Measurements from ENCODE around the gene UTP18.
A peak's percentile ranks its signal among the peaks of the same experiment; 100 is the strongest.

The UTP18 gene

DNA sequence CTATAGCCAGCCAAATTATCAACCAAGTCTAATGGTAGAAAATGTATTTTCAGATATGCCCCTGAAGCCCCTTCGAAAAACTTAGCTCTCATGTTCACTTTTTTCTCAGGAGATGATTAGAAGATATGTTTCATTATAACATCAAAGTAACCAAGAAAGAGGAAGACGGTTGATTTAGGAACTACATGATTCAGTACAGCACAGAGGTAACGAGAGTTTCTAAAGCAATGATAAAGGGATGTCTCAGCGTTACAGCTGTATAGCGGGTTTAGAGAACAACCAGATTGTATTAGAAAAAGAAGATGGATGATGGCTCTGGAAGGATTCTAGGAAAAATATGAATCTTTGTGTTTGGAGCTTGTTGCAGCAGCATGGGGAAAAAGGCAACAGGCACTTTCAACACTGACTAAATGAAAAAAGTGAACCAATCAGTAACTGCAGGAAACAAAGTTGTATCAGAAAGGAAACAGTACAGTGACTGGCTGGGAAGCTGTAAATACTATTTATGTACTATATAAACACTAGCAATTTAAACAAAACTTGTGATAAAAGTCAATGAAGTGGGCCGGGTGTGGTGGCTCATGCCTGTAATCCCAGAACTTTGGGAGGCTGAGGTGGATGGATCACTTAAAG is 22.0 kb upstream of the UTP18 start:
- H3K4me3 ChIP-seq (ENCODE audit: low read length), result no peak overlapping the region
- no peaks in the 10 kb centered on the region for H3K36me3 ChIP-seq (ENCODE audit: control insufficient read depth, low read depth, low read length)
- no peaks in the 10 kb centered on the region for H3K27me3 ChIP-seq (ENCODE audit: control insufficient read depth, insufficient read depth, low read length)
- no peak overlapping the region for H3K9ac ChIP-seq (ENCODE audit: low read length)
- no peaks in the 10 kb centered on the region for H3K4me1 ChIP-seq (ENCODE audit: control insufficient read depth, low read depth, low read length)
- no peak overlapping the region for H3K27ac ChIP-seq (ENCODE audit: low read length)
- no peaks in the 10 kb centered on the region for H3K9me3 ChIP-seq (ENCODE audit: control insufficient read depth, low read depth, low read length)

DNA sequence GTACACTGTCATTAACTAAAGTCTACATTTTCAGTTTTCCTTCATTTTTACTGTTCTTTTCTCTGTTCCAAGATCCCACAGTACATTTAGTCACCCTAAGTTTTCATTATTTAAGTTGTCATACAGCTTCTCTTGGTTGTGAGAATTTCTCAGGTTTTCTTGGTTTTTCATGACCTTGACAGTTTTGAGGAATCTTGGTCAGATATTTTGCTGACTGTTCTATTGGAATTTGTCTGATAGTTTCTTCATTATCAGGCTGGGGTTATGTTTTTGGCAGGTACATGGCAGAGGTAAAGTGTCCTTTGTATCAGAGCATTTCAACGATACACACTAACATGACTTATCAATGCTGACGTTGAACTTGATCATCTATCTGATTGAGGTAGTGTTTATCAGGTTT is 20.1 kb upstream of the UTP18 start:
- H3K27ac ChIP-seq (ENCODE audit: low read length), result no peak overlapping the region
- no peaks in the 10 kb centered on the region for H3K27me3 ChIP-seq (ENCODE audit: control insufficient read depth, insufficient read depth, low read length)
- no peaks in the 10 kb centered on the region for H3K36me3 ChIP-seq (ENCODE audit: control insufficient read depth, low read depth, low read length)
- no peak overlapping the region for H3K4me3 ChIP-seq (ENCODE audit: low read length)
- no peaks in the 10 kb centered on the region for H3K9me3 ChIP-seq (ENCODE audit: control insufficient read depth, low read depth, low read length)
- H3K9ac ChIP-seq (ENCODE audit: low read length), result no peak overlapping the region
- H3K4me1 ChIP-seq (ENCODE audit: control insufficient read depth, low read depth, low read length), result no peaks in the 10 kb centered on the region

DNA sequence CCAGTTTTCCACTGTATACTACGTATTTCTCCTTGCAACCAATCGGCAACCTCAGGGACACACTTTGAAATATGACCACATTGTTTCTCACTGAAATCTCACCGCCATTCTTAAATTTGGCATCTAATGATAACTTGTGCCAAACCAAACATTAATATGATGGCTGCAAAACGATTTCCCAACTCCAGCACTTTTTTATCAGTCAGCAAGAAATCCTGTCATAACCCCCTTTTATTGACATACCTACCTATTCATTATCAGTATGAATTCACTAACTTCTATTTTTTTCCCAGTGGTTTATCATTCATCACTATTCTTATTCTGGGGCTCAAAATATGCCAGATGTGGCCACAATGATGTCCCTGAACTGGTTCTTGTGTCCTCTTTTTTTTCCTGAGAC is 16.3 kb upstream of the UTP18 start:
- no peaks in the 10 kb centered on the region for H3K4me1 ChIP-seq (ENCODE audit: control insufficient read depth, low read depth, low read length)
- no peak overlapping the region for H3K27ac ChIP-seq (ENCODE audit: low read length)
- no peak overlapping the region for H3K9ac ChIP-seq (ENCODE audit: low read length)
- no peak overlapping the region for H3K4me3 ChIP-seq (ENCODE audit: low read length)
- H3K27me3 ChIP-seq (ENCODE audit: control insufficient read depth, insufficient read depth, low read length), result no peaks in the 10 kb centered on the region
- no peaks in the 10 kb centered on the region for H3K9me3 ChIP-seq (ENCODE audit: control insufficient read depth, low read depth, low read length)
- peaks cover 5% of the 10 kb centered on the region for H3K36me3 ChIP-seq (ENCODE audit: control insufficient read depth, low read depth, low read length)

DNA sequence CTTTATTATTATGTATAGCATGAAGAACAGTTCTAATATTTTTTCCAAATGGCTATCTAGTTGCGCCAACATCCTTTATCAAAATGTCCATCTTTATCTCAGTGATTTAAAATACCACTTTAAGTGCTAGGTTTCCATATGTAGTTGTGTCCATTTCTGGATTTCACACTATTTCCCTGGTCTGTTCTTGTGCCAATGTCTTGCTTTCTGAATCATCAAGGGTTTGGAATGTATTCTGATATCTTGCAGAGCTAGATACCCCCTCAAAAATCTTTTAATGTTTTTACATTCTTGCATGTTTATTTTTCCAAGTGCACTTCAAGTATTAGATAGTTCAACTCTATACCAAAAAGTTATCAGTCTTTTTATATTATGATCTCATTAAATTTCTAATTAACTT is 14.8 kb upstream of the UTP18 start:
- Histone ChIP-seq H3K4me1 (ENCODE audit: control insufficient read depth, low read depth, low read length) (no peaks in the 10 kb centered on the region), H3K36me3 (ENCODE audit: control insufficient read depth, low read depth, low read length) (peaks cover 5% of the 10 kb centered on the region), H3K27me3 (ENCODE audit: control insufficient read depth, insufficient read depth, low read length) (no peaks in the 10 kb centered on the region), H3K27ac (ENCODE audit: low read length) (no peak overlapping the region), H3K9me3 (ENCODE audit: control insufficient read depth, low read depth, low read length) (no peaks in the 10 kb centered on the region), H3K9ac (ENCODE audit: low read length) (no peak overlapping the region), H3K4me3 (ENCODE audit: low read length) (no peak overlapping the region)

DNA sequence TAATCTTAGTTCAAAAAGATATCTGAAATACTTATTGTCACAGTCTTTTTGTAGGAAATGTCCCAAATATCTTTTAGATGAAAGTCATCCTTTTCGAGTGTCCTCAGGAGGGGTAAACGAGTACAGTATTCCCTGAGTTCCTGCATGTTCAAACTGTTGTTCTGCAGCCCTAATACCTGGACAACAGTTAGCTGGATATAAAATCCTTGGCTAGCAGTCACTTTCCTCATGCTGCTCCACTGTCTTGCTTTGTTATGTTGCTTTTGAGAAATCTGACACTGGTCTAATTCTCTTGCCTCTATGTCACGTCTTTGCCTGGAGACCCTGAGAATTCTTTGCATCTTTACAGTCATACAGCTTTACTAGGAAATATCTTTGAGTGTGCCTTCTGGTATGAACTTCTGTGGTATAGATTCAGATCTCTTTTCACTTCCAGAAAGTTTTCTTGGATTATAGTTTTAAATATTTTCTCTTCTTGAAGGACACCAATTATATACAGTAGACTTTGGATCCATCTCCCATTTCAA is 10.0 kb upstream of the UTP18 start:
- Histone ChIP-seq H3K27ac (ENCODE audit: low read length) (no peak overlapping the region), H3K9ac (ENCODE audit: low read length) (no peak overlapping the region), H3K4me1 (ENCODE audit: control insufficient read depth, low read depth, low read length) (no peaks in the 10 kb centered on the region), H3K36me3 (ENCODE audit: control insufficient read depth, low read depth, low read length) (peaks cover 25% of the 10 kb centered on the region), H3K4me3 (ENCODE audit: low read length) (no peak overlapping the region), H3K27me3 (ENCODE audit: control insufficient read depth, insufficient read depth, low read length) (no peaks in the 10 kb centered on the region), H3K9me3 (ENCODE audit: control insufficient read depth, low read depth, low read length) (no peaks in the 10 kb centered on the region)

- Histone ChIP-seq H3K36me3 (ENCODE audit: control insufficient read depth, low read depth, low read length) (peaks cover 23% of the 10 kb centered on the region), H3K27me3 (ENCODE audit: control insufficient read depth, insufficient read depth, low read length) (no peaks in the 10 kb centered on the region), H3K27ac (ENCODE audit: low read length) (no peak overlapping the region), H3K4me3 (ENCODE audit: low read length) (no peak overlapping the region), H3K9ac (ENCODE audit: low read length) (no peak overlapping the region), H3K4me1 (ENCODE audit: control insufficient read depth, low read depth, low read length) (no peaks in the 10 kb centered on the region), H3K9me3 (ENCODE audit: control insufficient read depth, low read depth, low read length) (no peaks in the 10 kb centered on the region)
These were observed 9.3 kb upstream of the UTP18 start for GRCh38 chr17:51251010-51251409.

- Histone ChIP-seq H3K36me3 (ENCODE audit: control insufficient read depth, low read depth, low read length) (peaks cover 45% of the 10 kb centered on the region), H3K4me1 (ENCODE audit: control insufficient read depth, low read depth, low read length) (peaks cover 9% of the 10 kb centered on the region), H3K9me3 (ENCODE audit: control insufficient read depth, low read depth, low read length) (no peaks in the 10 kb centered on the region), H3K27me3 (ENCODE audit: control insufficient read depth, insufficient read depth, low read length) (no peaks in the 10 kb centered on the region), H3K4me3 (ENCODE audit: low read length) (no peak overlapping the region), H3K27ac (ENCODE audit: low read length) (no peak overlapping the region), H3K9ac (ENCODE audit: low read length) (no peak overlapping the region)
These were observed 4.7 kb upstream of the UTP18 start for GRCh38 chr17:51255673-51256072.

DNA sequence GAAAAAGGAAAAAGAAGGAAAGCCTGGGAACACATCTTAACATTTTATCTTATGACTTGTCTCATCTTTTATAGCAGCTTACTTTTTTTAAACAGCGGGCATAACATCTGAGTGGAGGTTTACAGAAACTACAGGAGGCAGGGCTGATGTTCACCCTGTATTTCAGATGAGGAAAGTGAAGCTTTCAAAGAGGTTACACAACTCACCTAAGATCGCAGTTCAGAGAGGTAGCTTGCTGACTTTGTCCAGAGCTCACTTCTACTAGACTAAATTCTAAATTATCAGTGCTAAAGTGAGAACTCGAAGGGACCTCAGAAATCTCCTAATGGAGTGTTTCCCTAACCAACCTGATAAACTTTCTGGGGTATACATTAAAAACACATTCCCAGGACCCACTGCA is 4.2 kb upstream of the UTP18 start:
- H3K36me3 ChIP-seq (ENCODE audit: control insufficient read depth, low read depth, low read length), result peaks cover 45% of the 10 kb centered on the region

GRCh38 chr17:51257150-51258081 is 2.9 kb upstream of the UTP18 start:
- peaks cover 14% of the 10 kb centered on the region for H3K4me1 ChIP-seq (ENCODE audit: control insufficient read depth, low read depth, low read length)
- peak overlapping the region; percentile 20 for H3K9ac ChIP-seq (ENCODE audit: low read length)
- H3K36me3 ChIP-seq (ENCODE audit: control insufficient read depth, low read depth, low read length), result peaks cover 41% of the 10 kb centered on the region
- no peaks in the 10 kb centered on the region for H3K27me3 ChIP-seq (ENCODE audit: control insufficient read depth, insufficient read depth, low read length)
- no peaks in the 10 kb centered on the region for H3K9me3 ChIP-seq (ENCODE audit: control insufficient read depth, low read depth, low read length)
- peak overlapping the region; percentile 97 for H3K4me3 ChIP-seq (ENCODE audit: low read length)
- H3K27ac ChIP-seq (ENCODE audit: low read length), result no peak overlapping the region

More for the DNA sequence above, 4.2 kb upstream of the UTP18 start:
- no peak overlapping the region for H3K9ac ChIP-seq (ENCODE audit: low read length)
- H3K27ac ChIP-seq (ENCODE audit: low read length), result no peak overlapping the region
- no peak overlapping the region for H3K4me3 ChIP-seq (ENCODE audit: low read length)
- no peaks in the 10 kb centered on the region for H3K9me3 ChIP-seq (ENCODE audit: control insufficient read depth, low read depth, low read length)
- H3K4me1 ChIP-seq (ENCODE audit: control insufficient read depth, low read depth, low read length), result peaks cover 9% of the 10 kb centered on the region
- no peaks in the 10 kb centered on the region for H3K27me3 ChIP-seq (ENCODE audit: control insufficient read depth, insufficient read depth, low read length)

GRCh38 chr17:51258756-51259563 is 1.4 kb upstream of the UTP18 start:
- H3K36me3 ChIP-seq (ENCODE audit: control insufficient read depth, low read depth, low read length), result peaks cover 47% of the 10 kb centered on the region
- H3K4me3 ChIP-seq (ENCODE audit: low read length), result peak overlapping the region; percentile 97
- H3K27me3 ChIP-seq (ENCODE audit: control insufficient read depth, insufficient read depth, low read length), result no peaks in the 10 kb centered on the region
- no peaks in the 10 kb centered on the region for H3K9me3 ChIP-seq (ENCODE audit: control insufficient read depth, low read depth, low read length)
- peaks cover 14% of the 10 kb centered on the region for H3K4me1 ChIP-seq (ENCODE audit: control insufficient read depth, low read depth, low read length)
- peak overlapping the region; percentile 97 for H3K9ac ChIP-seq (ENCODE audit: low read length)
- H3K27ac ChIP-seq (ENCODE audit: low read length), result peak overlapping the region; percentile 100

GRCh38 chr17:51259564-51260236 is 646 bp upstream of the UTP18 start, which contains the start of gene MBTD1:
Gene MBTD1 (minus strand): TSS chr17:51260049. CDS start chr17:51225161, 34,888 bp downstream.
- Histone ChIP-seq H3K9ac (ENCODE audit: low read length) (peak within 1 kb of the TSS; percentile 97), H3K9me3 (ENCODE audit: control insufficient read depth, low read depth, low read length) (no peaks in the 10 kb centered on the region), H3K36me3 (ENCODE audit: control insufficient read depth, low read depth, low read length) (peaks cover 46% of the 10 kb centered on the region), H3K4me1 (ENCODE audit: control insufficient read depth, low read depth, low read length) (peaks cover 14% of the 10 kb centered on the region), H3K27ac (ENCODE audit: low read length) (peak within 1 kb of the TSS; percentile 100), H3K27me3 (ENCODE audit: control insufficient read depth, insufficient read depth, low read length) (no peaks in the 10 kb centered on the region), H3K4me3 (ENCODE audit: low read length) (peak within 1 kb of the TSS; percentile 97)

Data from iPS-18a (cell line).